Lung microvascular endothelial cell (primary cell): ENCODE measurements around the gene LIN28B. TPM values are rescaled to one million over a fixed set of nuclear protein-coding genes. Genes with fewer than 3 reads are reported as not detected.

ENCODE experiments used
- DNase-seq, 2 donors: peaks; one replicate each; pipeline versions ENCODE4 v3.0.0 to v3.0.0-alpha.2; 2010; ENCODE audit warnings: low read depth in 2 of 2
- total RNA-seq: library from RNA; depleted of rRNA; stranded (reverse); fragments of >200 nt; gene quantifications from 2 replicates; pipeline ENCODE4 v1.2.1, GENCODE V29; 2014

Gene LIN28B
- total RNA-seq, 1 donor from 2014 or later: not detected

GRCh38 chr6:105109955-105110895, 153.3 kb downstream of the LIN28B start:
- DNase-seq: no peak

GRCh38 chr6:105111105-105111504, 154.2 kb downstream of the LIN28B start:
- no peak for DNase-seq

- DNase-seq: no peak
Measured at GRCh38 chr6:105111871-105112270, 155.0 kb downstream of the LIN28B start.

- peak in 1 of 2 donors; percentile 11 for DNase-seq
Measured at GRCh38 chr6:105112577-105112976, 155.7 kb downstream of the LIN28B start.

GRCh38 chr6:105113422-105113821, 156.5 kb downstream of the LIN28B start:
- no peak for DNase-seq

GRCh38 chr6:105116150-105116549, 159.2 kb downstream of the LIN28B start:
- DNase-seq: no peak

GRCh38 chr6:105120570-105120969, 163.7 kb downstream of the LIN28B start:
- DNase-seq: no peak

GRCh38 chr6:105121981-105122380, 165.1 kb downstream of the LIN28B start:
- no peak for DNase-seq

GRCh38 chr6:105122717-105123116, 165.8 kb downstream of the LIN28B start:
- no peak for DNase-seq

Other genes with a start within 250 kb of the LIN28B start
- gene HACE1, start 97.2 kb upstream of the LIN28B start, total RNA-seq: 10.5 and 11.1 TPM in 2 replicates
- under 0.01 and 0.87 TPM in 2 replicates for gene POPDC3, start 222.9 kb downstream of the LIN28B start, total RNA-seq